GM20000 (cell line): Measurements from ENCODE around the gene GPR21.

ENCODE experiments used
- DNase-seq: peaks from one replicate; pipeline ENCODE4 v3.0.0; 2012; ENCODE audit warnings: low spot score
- CTCF ChIP-seq: IDR thresholded peaks from 2 replicates; pipeline ENCODE4 v1.5.1; 2012; ENCODE audit warnings: mild to moderate bottlenecking, control low read depth; ENCODE audit errors: extremely low read depth, missing control alignments

The GPR21 gene

DNA sequence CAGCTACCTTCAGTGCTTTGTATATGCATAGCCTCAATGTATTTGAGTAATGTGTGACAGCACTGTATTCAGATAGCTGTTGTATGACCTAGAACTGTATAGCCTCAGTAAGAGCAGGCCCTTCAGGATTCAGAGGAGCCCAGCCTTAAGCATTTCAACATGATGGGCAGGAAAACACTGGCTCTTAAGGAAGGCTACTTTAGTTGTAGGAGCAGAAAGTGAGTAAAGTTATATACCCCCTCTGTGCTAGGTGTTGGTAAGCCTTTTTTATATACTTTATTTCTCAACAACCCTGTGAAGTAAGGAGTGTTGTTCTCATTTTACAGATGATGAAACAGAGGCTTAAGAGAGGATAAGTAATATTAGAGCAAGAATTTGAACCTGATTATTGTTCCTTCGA, 1.5 kb upstream of the GPR21 start:
- no peak for TF ChIP-seq CTCF
- DNase-seq: no peak

DNA sequence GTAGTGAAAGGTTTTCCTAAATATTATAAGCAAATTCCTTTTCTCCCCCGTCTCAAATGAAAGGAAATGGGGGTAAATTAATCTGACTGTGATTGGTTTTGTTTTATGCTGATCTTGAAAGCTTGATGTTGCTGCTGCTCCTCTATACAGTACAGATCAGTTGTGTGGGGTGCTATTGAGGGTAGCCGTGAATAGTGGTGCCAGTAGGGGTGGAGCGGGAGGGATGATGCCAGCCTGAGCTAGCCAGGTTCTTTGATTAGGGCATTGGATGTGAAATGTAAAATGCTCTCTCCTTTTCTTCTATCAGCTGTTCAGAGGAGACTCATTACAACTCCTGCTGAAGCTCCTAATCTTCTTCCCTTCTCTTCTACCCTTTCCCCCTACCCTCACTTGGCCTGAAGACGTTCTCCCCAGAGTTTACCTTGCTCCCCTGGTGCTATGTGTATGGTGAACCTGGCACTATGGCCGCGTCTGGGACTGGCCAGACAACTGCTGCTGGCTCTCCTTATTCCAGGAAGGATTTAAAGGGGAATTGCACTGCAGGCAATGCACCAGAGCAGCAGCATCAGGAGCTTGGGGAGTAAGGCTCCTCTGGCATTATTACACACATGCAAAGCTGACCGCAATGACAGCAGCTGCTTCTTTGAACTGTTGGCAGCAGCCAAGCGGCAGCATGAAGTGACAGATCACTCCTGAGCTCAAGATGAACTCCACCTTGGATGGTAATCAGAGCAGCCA, 566 bp downstream of the GPR21 start:
- no peak for DNase-seq
- no peak for TF ChIP-seq CTCF

GRCh38 chr9:123034881-123035510, 1.5 kb downstream of the GPR21 start:
- no peak for DNase-seq
- no peak for TF ChIP-seq CTCF

GRCh38 chr9:123035791-123036190, 2.3 kb downstream of the GPR21 start:
- no peak for DNase-seq
- no peak for TF ChIP-seq CTCF

GRCh38 chr9:123036893-123037545, 3.6 kb downstream of the GPR21 start:
- no peak for DNase-seq
- no peak for TF ChIP-seq CTCF

DNA sequence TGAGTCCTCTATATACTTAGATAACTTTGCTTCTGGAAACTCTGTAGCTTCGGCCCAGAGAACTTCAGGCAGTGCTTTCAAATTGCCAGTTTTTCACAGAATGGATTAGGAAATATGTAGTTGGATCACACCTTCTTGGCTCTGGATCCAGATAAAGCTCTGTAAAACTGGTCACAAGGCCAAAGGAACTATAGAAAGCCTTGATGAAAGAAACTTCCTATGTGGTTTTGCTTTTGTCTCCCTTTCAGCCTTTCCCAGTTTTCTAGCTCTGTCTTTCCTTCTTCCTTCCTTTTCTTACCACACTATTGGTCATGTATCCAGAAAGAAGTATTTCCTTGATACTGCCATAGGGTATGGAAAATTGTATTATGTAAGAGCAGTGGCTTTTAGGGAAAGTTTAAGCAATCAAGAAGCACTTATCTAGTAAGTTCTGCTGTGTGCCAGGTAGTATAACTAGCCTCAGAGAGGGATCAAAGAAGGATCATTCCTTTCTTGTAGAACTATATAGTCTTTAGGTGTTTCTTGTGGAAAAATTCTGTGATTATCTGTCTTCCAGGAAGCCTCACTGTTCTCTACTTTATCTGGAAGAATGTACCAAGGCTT, 6.3 kb downstream of the GPR21 start:
- no peak for DNase-seq
- no peak for TF ChIP-seq CTCF

DNA sequence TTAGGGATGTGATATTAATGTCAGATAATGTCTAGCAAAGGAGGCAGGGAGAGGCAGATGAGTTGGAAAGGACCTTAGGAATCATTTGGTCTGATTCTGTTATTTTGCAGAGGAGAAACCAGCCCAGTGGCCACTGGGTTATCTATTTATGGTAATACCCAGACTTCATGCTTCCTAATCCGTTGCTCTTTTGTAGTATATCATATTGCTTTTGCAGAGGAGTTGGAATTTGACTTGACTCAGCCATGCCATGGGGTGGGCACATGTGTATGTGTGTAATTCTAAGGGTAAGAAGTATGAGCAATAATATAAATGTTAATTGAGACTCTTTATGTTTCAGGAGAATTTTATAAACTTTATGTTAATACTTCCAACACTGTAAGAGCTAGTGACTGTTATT, 7.3 kb downstream of the GPR21 start:
- no peak for DNase-seq
- no peak for TF ChIP-seq CTCF
